Stimulated activated CD4-positive, alpha-beta T cell treated with anti-CD3 and anti-CD28 coated beads, TNF-alpha, amount 100 ng/mL, for 1 hour (primary cell): Measurements from ENCODE around the gene TBL1X.

Source experiments
- DNase-seq, 3 donors: peaks; one replicate each; pipeline ENCODE4 v3.0.0-alpha.2; 2020; ENCODE audit warnings: low read depth in 3 of 3, low spot score in 1 of 3

TBL1X gene

DNA sequence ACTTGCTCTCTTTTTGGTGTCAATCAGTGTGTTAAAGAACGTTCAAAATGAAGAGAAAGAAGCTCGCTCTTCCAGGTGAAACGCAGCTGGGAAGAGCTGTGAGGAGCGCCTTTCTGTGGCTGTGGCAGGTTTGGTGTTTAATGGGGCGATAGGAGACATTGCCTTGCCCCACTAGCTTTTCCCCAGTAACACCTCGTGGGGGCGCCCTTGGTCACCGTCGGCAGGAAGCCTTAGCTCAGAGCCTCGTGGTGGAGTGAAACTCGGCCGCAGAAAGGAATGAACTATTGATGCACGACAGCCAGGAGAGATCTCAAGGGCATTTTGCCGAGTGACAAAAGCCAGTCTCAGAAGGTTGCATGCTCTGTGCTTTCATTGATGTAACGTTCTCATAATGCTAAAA, 235.7 kb downstream of the TBL1X start:
- no peak for DNase-seq

DNA sequence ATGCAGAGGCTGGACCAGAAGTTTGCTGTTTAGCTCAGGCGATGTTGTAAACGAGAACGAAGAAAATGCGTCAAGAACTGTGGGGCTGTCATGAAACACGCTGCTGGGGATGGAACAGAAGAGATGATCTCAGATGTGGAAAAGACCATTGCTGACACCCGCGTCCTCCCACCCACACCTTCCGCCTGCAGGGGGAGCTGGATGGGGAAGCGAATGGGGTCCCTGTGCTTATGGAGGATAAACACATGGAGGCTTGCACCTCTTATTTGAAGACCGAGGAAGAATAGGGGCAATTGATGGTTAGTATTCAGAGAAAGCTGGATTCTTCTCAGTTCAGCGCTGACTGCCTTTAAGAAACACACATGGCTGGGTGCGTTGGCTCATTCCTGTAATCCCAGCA, 236.9 kb downstream of the TBL1X start:
- DNase-seq = no peak

DNA sequence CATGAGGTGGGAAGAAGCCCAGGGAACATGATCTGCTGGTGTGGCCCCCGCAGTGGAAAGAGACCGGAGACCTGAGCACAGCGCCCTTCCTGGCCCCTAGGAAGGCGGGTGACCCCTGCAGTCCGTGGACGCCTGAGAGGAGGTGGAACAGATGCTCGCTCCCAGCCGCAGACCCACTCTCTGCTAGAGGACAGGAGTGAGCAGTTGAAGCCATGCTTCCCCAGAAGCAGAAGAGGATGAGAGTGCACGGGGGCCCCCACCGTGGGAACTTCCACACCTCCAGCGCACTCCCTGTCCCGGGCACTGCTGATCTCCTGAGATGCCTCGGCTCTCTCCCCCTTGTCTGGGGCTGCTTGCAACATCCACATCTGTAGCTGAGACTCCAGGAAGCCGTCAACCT, 238.5 kb downstream of the TBL1X start:
- DNase-seq = no peak

DNA sequence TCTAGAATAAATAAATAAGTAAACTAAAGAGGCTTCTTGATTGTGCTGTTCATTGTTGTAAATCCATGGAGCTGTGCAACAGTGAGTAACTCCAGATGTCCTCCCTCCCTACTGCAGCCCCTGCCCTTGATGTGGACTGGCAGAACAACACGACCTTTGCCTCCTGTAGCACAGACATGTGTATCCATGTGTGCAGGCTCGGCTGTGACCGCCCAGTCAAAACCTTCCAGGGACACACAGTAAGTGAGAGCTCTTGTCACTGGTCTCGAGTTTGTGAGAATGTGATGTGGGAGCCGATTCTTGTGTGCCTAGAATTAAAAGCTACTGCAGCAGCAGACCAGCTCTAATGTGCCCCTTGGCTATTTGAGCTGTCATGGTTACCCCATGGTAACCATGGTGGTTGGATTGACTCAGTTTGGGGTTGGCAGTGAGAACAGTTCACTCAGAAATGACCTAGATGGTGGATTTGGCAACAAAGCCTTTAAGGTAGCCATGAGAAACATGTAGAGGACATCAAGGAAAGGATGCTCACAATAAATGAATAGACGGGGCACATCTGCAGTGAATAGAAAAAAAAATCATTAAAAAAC, 240.1 kb downstream of the TBL1X start:
- DNase-seq = no peak

DNA sequence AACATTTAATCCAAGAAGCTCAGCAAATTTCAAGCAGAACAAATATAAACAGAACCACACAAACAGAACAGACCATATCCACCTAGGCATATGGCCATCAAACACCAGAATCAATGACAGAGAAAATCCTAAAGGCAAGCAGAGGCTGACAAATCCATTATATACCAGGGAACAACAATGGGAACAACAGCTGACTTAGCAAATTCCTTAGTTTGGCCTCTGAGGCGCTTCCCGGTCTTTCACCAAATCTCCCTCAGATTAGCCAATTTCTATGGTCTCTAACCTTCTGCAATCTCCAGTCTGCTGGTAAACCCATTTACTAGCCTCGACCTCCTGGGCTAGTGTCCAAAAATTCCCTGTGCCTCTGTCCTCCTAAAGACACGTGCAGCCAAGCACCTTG, 241.6 kb downstream of the TBL1X start:
- no peak for DNase-seq

DNA sequence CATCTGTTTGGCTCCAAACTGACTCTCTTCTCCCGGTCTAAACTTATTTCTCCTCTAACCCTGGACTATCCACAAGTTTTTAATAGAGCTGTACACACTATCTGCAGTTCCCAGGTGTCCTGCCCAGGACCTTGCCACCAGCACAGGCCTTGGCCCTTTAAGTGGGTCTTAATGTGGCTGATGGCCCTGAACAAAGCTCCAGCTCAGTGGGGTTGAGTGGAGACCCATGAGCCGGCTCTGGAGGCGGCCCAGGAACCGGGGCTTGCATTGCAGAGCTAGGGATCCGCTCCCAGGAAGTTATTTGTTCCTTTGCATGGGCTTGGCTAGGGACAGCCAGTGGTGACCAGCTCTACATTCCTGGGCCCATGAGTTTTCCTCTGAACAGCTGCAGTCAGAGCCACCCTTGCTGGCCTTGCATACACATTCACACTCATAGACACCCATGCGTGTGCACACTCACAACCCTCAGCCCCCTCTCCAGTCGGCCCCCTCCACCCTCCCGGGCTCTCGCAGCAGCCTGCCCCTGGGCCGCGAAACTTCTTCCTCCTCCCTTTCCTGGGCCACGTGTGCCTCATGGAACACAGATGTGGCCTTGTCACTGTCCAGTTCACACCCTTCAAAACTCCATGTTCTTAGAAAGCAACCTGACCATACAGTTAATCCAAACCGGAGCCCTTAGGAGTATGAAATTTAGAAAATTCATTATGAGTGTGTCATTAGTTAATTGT, 242.6 kb downstream of the TBL1X start:
- no peak for DNase-seq

DNA sequence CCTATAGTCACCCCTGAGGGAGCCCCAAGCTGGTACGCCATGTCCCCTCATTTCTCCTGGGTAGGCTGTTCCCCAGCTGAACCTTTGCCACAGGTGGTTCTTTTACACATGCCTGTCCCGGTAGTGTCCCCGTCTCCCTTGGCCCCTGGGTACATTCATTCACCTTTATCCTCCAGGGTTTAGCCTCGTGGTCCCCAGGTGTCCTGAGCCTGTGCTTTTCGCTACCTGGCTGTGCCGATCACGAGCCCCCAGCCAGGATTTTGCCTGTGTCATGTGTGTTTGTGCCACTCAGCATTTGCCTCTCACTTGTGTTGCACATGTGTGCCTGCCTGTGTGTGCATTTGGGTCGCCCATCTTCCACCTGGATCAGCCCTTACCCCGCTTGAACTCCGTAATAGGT, 243.2 kb downstream of the TBL1X start:
- no peak for DNase-seq

DNA sequence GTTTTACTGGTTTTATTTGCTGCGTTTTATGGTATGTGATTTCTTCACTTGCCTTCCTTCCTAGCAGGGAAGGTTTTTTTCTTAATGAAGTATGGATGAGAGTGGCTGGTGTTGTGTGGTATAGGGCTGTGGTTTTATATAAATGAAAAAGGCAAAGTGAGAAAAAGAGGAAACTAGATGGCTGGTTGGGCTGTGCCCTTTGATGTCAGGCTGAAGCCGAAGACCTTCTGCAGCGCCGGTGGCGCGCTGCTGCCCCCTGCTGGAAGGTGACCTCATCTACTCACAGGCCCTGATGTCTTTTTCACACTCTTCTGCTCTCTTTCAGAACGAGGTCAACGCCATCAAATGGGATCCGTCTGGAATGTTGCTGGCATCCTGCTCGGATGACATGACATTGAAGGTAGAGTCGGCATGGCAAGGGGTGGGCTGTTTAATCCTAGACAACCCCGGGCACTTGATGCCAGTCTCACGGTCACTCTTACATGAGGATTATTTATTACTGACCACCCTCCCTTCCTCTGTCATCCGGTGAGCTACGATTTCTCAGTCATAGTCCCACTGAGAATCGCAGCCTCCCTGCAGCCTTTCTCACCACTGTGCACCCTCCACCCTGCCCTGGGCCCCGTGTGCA, 244.2 kb downstream of the TBL1X start:
- peak; percentile 29 to 65 (median 62) for DNase-seq

DNA sequence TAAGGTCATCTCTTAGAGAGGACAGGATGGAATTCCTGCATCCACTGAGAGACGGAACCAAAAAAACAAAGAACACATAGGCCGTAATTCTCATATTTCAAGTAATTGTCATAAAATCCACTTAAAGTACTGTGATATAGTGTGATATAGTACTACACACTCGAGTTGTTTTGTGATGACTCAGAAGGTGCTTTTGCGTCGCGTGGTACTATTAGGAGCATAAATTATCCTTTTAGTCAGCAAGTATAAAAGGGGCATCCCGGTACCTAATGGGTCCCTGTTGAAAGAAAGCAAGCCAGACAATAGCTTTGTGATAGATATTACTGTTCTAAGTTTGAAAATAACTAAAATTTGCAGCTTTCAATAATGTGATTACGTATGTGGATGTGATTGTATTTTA, 245.5 kb downstream of the TBL1X start:
- DNase-seq = no peak

DNA sequence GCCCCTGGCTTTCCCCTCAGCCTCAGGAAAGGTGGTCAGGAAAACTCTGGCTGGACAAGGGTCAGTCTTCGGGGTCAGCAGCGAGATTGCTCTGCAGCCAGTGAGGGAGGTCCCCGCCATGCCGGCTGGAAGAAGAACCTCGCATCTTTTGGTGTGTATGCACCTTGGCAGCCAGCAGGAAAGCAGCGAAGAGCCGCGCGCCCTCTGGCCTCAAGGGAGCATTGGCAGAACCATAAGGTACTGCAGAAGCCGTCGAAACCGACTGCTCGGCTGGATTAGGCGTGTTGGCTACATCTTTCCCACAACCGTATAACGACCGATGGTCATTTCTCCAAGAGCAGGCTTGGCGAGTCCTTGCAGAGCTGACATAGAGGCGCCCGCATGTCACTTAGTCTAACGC, 252.5 kb downstream of the TBL1X start:
- no peak for DNase-seq

DNA sequence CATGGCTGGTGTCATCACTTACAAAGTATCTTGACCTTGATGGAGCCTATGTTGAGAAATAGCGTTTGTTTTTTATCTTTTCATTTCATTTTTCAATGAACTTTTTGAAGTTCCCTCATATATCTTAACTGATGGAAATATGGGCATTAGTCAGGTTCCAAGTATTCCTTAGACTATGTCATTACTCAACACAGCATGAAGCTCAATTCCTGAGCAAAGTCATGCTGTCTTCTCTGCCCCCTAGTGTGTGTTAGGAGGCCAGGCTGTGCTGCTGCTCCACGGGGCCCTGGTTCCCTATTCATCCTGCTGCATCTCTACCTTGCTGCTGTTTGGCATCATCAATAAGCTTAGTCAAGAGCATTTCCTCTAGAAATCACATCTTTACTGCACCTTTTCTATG, 259.9 kb downstream of the TBL1X start:
- DNase-seq = no peak

DNA sequence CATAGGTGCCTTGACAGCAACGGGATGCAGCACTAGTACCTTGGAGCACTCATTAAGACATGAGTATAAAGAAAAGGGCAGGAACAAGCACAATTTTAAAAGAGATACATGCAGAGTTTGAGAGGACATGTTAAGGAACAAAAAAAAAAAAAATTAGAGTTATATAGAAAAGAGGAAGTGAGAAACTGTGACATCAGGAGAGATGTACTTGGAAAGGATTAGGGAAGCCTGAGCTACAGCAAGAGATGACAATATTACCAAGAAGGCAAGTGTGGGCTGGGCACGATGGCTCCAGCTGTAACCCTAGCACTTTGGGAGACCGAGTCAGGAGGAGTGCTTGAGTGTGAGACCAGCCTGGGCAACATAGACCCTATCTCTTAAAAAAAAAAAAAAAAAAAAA, 263.4 kb downstream of the TBL1X start:
- no peak for DNase-seq

DNA sequence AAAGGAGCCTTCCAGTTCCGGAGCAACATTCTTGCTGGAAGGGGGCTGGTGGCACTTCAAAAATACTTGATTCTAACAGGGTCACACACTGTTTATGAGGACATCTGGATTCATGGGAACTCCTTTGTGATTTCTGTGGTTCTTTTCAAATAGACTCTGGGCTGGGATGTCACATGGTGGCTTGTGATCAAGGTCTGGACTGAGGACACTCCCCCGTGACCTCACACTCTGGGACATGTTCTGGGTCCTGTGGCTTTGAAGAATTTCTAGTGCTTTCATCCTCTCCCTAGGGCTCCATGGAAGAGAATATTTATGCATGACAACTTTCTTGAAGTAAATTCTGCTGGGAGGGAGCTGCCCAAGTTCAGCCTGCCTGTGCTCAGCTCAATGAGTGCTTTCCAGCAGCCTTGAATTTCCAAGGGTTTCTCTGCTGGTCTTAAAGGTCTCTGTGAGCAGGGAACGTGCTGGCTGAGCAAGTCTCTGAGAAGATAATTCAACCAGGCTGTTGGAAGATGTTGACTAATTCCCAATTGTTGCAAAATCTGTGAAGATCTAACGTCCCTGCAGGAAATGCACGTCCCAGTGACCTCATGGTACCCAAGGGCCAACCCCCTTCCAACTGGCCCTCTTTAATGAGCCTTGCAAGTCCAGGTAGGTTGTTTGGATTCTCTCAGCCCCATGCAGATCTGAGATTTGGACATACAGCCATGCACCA, 264.5 kb downstream of the TBL1X start:
- DNase-seq = no peak

DNA sequence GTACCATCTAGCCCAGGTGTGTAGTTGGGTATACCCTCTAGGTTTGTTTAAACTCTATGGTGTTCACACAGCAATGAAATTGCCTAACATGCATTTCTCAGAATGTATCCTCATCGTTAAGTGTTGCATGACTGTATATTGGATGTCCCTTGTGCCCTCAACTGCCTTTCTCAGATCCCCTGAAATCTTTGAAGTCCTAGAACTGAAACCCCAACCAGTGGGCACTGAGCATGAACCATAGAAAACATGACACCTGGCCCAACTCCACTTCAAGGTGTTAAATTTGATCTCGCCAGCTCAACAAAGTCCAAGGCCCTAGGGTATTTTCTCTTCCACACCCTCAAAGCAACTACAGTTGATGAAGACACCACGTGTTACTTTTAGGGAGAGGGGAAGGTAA, 265.2 kb downstream of the TBL1X start:
- no peak for DNase-seq

DNA sequence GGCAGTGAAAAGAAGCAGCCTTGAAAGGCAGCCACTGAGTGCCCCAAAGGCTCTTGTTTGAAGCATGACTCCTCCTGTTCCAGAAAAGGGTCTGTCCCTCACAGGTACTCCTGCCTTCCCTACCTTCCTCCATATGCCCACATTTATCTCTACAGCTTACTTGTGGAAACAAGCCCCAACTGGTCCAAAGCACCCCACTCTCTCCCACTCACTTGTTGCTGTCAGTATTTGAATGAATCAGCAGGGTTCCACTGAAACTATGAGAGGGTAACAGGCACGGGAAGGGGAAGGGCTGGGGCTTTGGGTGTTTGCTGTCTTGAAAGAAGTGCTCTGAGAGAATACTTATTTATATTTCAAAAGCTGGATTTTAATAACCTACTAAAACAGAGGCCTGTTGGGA, 265.9 kb downstream of the TBL1X start:
- DNase-seq = no peak

DNA sequence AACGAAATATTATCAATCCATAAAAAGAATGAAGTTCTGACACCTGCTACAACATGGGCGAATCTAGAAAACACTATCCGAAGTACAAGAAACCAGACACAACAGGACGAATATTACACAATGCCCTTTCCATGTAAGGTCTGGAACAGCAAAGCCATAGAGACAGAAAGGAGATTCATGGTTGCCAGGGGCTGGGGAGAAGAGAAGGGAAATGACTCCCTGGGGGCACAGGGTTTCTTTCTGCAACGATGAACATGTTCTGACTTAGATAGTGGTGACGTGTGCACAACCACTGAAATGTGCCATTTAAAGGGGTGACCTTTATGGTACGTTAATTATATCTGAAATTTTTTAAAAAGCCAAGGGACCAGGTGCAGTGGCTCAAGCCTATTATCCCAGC, 272.5 kb downstream of the TBL1X start:
- no peak for DNase-seq

DNA sequence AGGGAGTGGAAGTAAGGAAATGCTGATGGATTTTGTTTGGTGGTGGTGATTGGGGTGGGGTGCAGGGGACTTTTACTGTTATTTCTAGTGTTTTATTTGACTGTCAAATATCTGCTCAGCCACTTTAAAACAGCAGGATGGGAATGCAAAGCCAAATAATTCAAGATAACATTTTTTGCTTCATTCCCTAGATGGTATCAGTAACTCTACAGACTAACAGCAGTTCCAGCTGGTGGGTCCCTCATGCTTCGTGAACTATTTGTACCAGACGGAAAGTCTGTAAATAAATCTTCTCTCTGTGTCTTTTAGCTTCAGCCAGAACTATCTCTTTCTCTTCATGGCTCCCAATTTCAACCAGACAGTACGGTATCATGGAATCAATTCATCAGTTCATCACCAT, 273.3 kb downstream of the TBL1X start:
- DNase-seq = no peak

DNA sequence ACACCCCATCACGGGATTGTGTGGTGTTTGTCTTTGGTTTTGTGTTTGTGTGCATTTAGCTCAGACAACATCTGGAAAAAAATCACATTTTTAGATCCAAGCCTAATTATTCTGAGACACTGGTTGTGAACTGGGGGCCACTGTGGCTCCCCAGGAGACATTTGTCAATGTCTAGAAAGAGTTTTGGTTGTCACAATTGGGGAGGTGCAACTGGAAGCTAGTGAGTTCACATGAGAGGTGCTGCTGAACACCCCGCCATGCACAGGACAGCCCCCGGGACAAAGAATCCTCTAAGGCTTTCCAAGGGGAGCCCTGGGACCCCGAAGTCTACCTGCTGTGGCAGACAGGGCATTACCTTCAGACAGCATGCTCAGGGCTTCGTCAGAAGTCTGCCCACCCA, 274.3 kb downstream of the TBL1X start:
- no peak for DNase-seq

DNA sequence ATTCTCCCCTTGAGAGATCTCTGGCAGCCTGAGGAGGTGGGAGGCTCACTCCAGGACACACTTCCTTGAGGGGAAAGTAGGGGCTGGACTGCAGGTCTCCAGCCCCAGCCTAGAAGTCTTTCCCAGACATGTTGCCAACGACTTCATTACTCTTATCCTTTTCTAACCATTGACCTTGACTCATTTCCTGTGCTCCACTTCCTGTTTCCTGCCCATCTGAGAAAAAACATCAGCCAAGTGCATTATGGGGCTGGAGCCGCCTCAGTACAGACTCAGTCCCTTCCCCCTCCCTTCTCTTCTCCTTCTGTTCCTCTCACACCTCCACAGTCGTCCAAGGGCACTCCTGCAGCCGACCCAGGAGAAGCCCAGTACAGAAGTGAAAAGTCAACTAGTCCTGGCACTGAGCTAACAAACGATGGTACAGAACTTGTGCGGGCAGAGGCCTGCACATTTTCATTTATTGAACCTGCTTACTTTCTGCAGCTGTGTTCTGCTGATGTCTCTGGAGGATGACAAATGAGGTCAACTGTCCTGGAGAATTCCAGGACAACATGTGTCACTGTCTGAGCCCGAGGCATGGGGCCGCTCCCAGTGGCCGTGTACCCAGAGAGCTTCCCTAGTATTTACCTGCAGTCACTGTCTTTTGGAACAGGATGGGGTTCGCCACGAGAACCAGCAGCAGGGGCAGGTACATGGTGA, 280.7 kb downstream of the TBL1X start:
- no peak for DNase-seq

DNA sequence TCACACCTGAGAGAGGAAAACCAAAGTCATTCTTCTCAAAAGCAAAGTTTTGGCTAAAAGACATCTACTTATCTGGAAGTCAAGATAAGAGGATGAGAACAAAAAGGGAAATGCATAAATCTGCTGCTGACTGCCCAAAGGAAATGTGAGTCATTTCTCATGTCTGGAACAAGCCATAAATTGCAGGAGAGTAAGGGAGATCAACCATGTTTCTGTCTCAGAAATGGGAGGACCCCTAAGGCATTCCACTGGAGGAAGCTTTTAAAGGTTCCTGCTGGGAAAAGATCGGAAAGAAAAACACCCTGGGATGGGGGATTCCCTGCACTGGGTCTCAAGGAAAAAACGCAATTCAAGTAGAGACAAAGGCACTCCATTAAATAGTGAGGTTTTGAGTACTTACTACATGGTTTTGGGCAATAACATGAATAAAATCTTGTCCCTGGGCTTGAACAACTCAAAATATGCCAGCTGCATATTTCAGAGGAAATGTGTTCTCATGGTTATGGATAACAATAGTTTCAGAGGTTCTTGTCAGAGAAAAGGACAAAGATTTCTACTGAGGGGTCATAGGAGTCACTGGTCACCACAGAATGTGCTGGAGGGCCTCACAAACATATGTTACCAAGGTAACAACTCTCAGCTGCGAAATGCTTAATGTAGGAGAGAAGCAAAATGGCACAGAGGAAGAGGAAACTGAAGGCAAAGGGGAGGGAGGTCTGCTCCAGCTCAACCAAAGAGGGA, 281.5 kb downstream of the TBL1X start:
- DNase-seq = no peak

DNA sequence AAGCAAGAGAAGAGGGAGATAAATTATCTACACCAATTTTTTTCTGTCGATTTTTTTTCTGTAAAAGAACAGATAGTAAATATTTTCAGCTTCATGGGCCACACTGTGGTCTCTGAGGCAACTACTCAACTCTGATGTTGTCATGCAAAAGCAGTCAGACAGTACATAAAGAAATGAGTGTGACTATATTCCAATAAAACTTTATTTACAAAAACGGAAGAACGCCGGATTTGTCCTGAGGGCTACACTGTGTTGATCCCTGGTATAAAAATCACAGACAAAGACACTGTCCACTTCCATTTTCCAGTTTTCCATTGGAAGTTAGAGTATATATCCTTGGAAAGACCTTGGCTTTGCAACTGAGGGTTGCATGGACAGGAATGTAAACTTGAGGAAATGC, 282.8 kb downstream of the TBL1X start:
- DNase-seq = no peak
